Pancreas (tissue), 10 donors: ENCODE results near the gene SKI. TPM values are rescaled to one million over a fixed set of nuclear protein-coding genes. Genes with fewer than 3 reads are reported as not detected.

ENCODE experiments used
- ATAC-seq, 4 donors: fragments of 200-7000 bp; cut with Tn5 transposase; one replicate each; pipeline versions ENCODE4 v1.8.0 to v1.9.1; 2020; ENCODE audit warnings: mild to moderate bottlenecking in 4 of 4, moderate library complexity in 4 of 4
- DNase-seq, 6 donors: peaks; one replicate each; pipeline ENCODE4 v3.0.0-alpha.2; 2020
- FAIRE-seq: peaks from 2 replicates; lab custom pipeline; 2012; peaks lifted over from hg19 to GRCh38; lab: Jason Lieb, UNC
- H3K27ac ChIP-seq, 4 donors: fragments of 200-600 bp; sonication (generic); 1 replicate in 3 of 4; 2 replicates in 1 of 4; pipeline versions ENCODE4 v1.5.0 to v1.8.0; 2020
- H3K27me3 ChIP-seq, 4 donors: fragments of 200-600 bp; one replicate each; pipeline ENCODE4 v1.8.0; 2021
- H3K36me3 ChIP-seq, 3 donors: fragments of 200-600 bp; sonication (generic) in 1 of 3; one replicate each; pipeline versions ENCODE4 v1.5.0 to v1.8.0; 2020 to 2021
- H3K4me1 ChIP-seq, 3 donors: fragments of 200-600 bp; one replicate each; pipeline ENCODE4 v1.8.0; 2021
- H3K4me3 ChIP-seq, 4 donors: fragments of 200-600 bp; sonication (generic) in 2 of 4; one replicate each; pipeline versions ENCODE4 v1.5.0 to v1.8.0; 2020 to 2021
- H3K9me3 ChIP-seq, 4 donors: fragments of 200-600 bp; one replicate each; pipeline ENCODE4 v1.8.0; 2021
- CTCF ChIP-seq, 4 donors: fragments of 200-600 bp; sonication (generic) in 3 of 4; IDR thresholded peaks; one replicate each; pipeline versions ENCODE4 v1.5.0 to v1.8.0; 2021; ENCODE audit warnings: antibody characterized with exemption in 4 of 4
- WGBS, 2 donors: extraction: QIAGEN DNeasy Blood & Tissue Kit; methylation state at CpG; one replicate each; pipeline ENCODE4 v1.1.7; 2013; 5-methylcytosine and 5-hydroxymethylcytosine counted together
- intact Hi-C, 3 donors: fragments of 100-400 bp; cut with DNase I; formaldehyde crosslinking; loops; one replicate each; pipeline versions ENCODE4 v1.11.1 to v1.14.2; 2022
- polyA plus RNA-seq, 2 donors: library from polyadenylated mRNA; stranded (reverse); fragments of 200-250 nt; gene quantifications; one replicate each; pipeline ENCODE4 v1.2.3, GENCODE V29; 2013
- total RNA-seq, 6 donors: library from RNA; stranded (reverse); fragmentation: NEBNext Ultra II Directional in 4 of 6; extraction: Animal tissue kit (Norgen Biotek cat#: 25700) in 4 of 6; gene quantifications; one replicate each; pipeline versions ENCODE4 v1.2.1 to v1.2.4, GENCODE V29; 2021 to 2023
- donor health status: healthy with polysubstance abuse.
- donor health status: DM: no; HTN: no; CAD: no; lungs with moderate emphysema.
- donor health status: DM: no; HTN: no; CAD: no.
- donor health status: control.
- donor health status: control.
- donor health status: Bipolar disorder and iron deficiency.
- donor health status: DM: yes; HTN: yes; CAD: no.
- donor health status: DM: no; HTN: no; CAD: no.
- donor health status: DM: no; HTN: no; CAD: no.
- donor health status: DM: yes; HTN: yes; CAD: no.

Gene SKI
- total RNA-seq (10 to 100 TPM; 11.0 to 27.9 (median 16.2) TPM), polyA plus RNA-seq (10 to 100 TPM in 1 of 2 donors, 1 to 10 TPM in 1; 8.6 to 12.1 TPM)

GRCh38 chr1:2228157-2228594, at the start of gene SKI:
TSS of gene SKI (plus strand) at chr1:2228319. CDS start at chr1:2228767, 448 bp downstream.
- no peaks in the 10 kb centered on the region for H3K27me3 ChIP-seq
- peak within 1 kb of the TSS; percentile 94 to 98 (median 96) for H3K27ac ChIP-seq
- H3K4me1 ChIP-seq, result peaks cover 10 to 30% (median 26%) of the 10 kb centered on the region in 3 donors
- H3K36me3 ChIP-seq, result no peaks in the 10 kb centered on the region
- H3K9me3 ChIP-seq, result no peaks in the 10 kb centered on the region
- TF ChIP-seq CTCF (IDR thresholded peaks at IDR 0.05), result no peak
- ATAC-seq, result no peak
- no peak for FAIRE-seq
- intact Hi-C loops, result no loop called here
- H3K4me3 ChIP-seq, result peak within 1 kb of the TSS; percentile 51 to 80 (median 66)
- 1% methylated on average over 100 of the region's 100 CpGs; no CpG with 5 or more reads in 1 of the 2 donors for WGBS, 2 donors
- peak in 1 of 6 donors; percentile 60 for DNase-seq

- H3K4me3 ChIP-seq, result no peak overlapping the region
- H3K36me3 ChIP-seq, result no peaks in the 10 kb centered on the region
- H3K27ac ChIP-seq, result no peak overlapping the region
- no peak for TF ChIP-seq CTCF (IDR thresholded peaks at IDR 0.05)
- FAIRE-seq (no peak), DNase-seq (no peak), ATAC-seq (no peak)
- WGBS, 2 donors, result 92 to 93% methylated on average over 14 to 16 of the region's 16 CpGs
- no peaks in the 10 kb centered on the region for H3K9me3 ChIP-seq
- no peaks in the 10 kb centered on the region for H3K4me1 ChIP-seq
- intact Hi-C loops, result no loop called here
- no peaks in the 10 kb centered on the region for H3K27me3 ChIP-seq
These were observed 49.2 kb upstream of the SKI start for GRCh38 chr1:2178875-2179274.

GRCh38 chr1:2179283-2180013, 48.7 kb upstream of the SKI start:
- no peak for ATAC-seq
- H3K27me3 ChIP-seq, result no peaks in the 10 kb centered on the region
- H3K27ac ChIP-seq, result no peak overlapping the region
- H3K9me3 ChIP-seq, result no peaks in the 10 kb centered on the region
- WGBS, 2 donors, result 82 to 84% methylated on average over 28 of the region's 28 CpGs
- no peak for TF ChIP-seq CTCF (IDR thresholded peaks at IDR 0.05)
- H3K4me3 ChIP-seq, result no peak overlapping the region
- no peaks in the 10 kb centered on the region for H3K4me1 ChIP-seq
- FAIRE-seq, result no peak
- intact Hi-C loops, result no loop called here
- no peak for DNase-seq
- no peaks in the 10 kb centered on the region for H3K36me3 ChIP-seq

GRCh38 chr1:2180297-2181245, 47.5 kb upstream of the SKI start:
- H3K9me3 ChIP-seq, result no peaks in the 10 kb centered on the region
- ATAC-seq, result no peak
- no peaks in the 10 kb centered on the region for H3K27me3 ChIP-seq
- H3K27ac ChIP-seq, result no peak overlapping the region
- no peak for TF ChIP-seq CTCF (IDR thresholded peaks at IDR 0.05)
- DNase-seq, result no peak
- no peak overlapping the region for H3K4me3 ChIP-seq
- no peaks in the 10 kb centered on the region for H3K4me1 ChIP-seq
- H3K36me3 ChIP-seq, result no peaks in the 10 kb centered on the region
- no peak for FAIRE-seq
- intact Hi-C loops, result no loop called here
- WGBS, 2 donors, result 92 to 96% methylated on average over 55 to 58 of the region's 58 CpGs
